ENCODE measurements around the gene EFCAB7.

DNA sequence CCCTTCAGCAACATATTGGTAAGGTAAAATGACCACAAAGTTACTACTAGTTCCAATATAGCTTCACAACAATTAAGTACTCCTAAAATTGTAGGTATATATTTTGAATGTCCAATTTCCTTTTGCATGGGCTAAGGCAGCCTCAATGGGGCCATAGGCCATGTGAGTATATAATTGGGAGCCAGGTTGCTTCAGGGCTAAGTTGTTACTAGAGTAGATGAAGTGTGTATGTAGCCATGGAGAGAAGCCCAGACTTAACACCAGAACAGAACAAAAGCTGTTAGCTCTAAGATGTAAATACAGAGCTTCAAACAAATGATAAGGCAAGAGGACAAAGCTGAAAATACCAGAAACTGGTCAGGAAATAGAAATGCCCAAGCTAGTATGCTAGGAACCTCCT, 16.5 kb upstream of the EFCAB7 start:
- TF ChIP-seq, protein P1, sequence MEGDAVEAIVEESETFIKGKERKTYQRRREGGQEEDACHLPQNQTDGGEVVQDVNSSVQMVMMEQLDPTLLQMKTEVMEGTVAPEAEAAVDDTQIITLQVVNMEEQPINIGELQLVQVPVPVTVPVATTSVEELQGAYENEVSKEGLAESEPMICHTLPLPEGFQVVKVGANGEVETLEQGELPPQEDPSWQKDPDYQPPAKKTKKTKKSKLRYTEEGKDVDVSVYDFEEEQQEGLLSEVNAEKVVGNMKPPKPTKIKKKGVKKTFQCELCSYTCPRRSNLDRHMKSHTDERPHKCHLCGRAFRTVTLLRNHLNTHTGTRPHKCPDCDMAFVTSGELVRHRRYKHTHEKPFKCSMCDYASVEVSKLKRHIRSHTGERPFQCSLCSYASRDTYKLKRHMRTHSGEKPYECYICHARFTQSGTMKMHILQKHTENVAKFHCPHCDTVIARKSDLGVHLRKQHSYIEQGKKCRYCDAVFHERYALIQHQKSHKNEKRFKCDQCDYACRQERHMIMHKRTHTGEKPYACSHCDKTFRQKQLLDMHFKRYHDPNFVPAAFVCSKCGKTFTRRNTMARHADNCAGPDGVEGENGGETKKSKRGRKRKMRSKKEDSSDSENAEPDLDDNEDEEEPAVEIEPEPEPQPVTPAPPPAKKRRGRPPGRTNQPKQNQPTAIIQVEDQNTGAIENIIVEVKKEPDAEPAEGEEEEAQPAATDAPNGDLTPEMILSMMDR (IDR thresholded peaks at IDR 0.05) = no peak
- TF ChIP-seq POLR2A (IDR thresholded peaks at IDR 0.05) (no peak), EP300 (IDR thresholded peaks at IDR 0.05) (no peak)

Measured in gastroesophageal sphincter (tissue), 3 donors.